HCT116 (cell line): ENCODE measurements around the gene SERTAD2. TPM values are rescaled to one million over a fixed set of nuclear protein-coding genes. Genes with fewer than 3 reads are reported as not detected.

ENCODE experiments used
- ATAC-seq: fragments of 200-7000 bp; cut with Tn5 transposase; 2 replicates; pipeline ENCODE4 v1.9.1; 2020; ENCODE audit warnings: mild to moderate bottlenecking, moderate library complexity
- BruUV-seq: library from RNA; stranded (reverse); fragments of 400-500 nt; replicated peaks from 2 replicates; lab custom pipeline; 2021; lab: Mats Ljungman, UMichigan
- CTCF ChIA-PET: fragments of 300-600 bp; sonication (Branson Sonifier 250); formaldehyde crosslinking; loops from one replicate; lab custom pipeline; 2021; ENCODE audit warnings: antibody characterized with exemption; lab: Charles Lee
- POLR2A ChIA-PET: fragments of 300-600, 350-600 bp; sonication (Branson Sonifier 250); formaldehyde crosslinking; loops from one replicate; lab custom pipeline; 2021; ENCODE audit warnings: antibody characterized with exemption; lab: Charles Lee
- RAD21 ChIA-PET, 2 experiments: fragments of 300-600 bp; sonication (Branson Sonifier 250); formaldehyde crosslinking; loops; one replicate each; lab custom pipeline; 2023; ENCODE audit warnings: low total read pairs in 2 of 2; ENCODE audit not compliant: uncharacterized antibody in 2 of 2, unreplicated experiment in 2 of 2, low non-redundant PET in 1 of 2; lab: Charles Lee
- DNase-seq: peaks from one replicate; pipeline ENCODE4 v3.0.0-alpha.2; 2010; ENCODE audit warnings: low read depth, low spot score
- H2AFZ ChIP-seq: fragments of 200-600 bp; shearing (Covaris generic), sonication (generic); 2 replicates; pipeline ENCODE4 v1.6.1; 2017; ENCODE audit warnings: low read depth, mixed run types, mixed read lengths, antibody characterized with exemption, low read length; ENCODE audit not compliant: poor library complexity, severe bottlenecking
- H3K27ac ChIP-seq: 2 replicates; pipeline ENCODE4 v1.5.1; 2012; ENCODE audit warnings: low read depth, low read length
- H3K27me3 ChIP-seq: fragments of 200-600 bp; sonication (generic); 2 replicates; pipeline ENCODE4 v1.6.1; 2016; ENCODE audit warnings: mixed run types, low read length, mixed read lengths; ENCODE audit not compliant: insufficient read depth
- H3K36me3 ChIP-seq, 2 experiments: fragments of 200-500 bp in 1 of 2; fragments of 200-600 bp in 1 of 2; sonication (Bioruptor generic) in 1 of 2; sonication (generic) in 1 of 2; 2 replicates each; pipeline versions ENCODE4 v1.5.1 to v1.6.1; 2014 to 2016; ENCODE audit warnings: low read length in 2 of 2, inconsistent platforms in 1 of 2, mixed read lengths in 1 of 2, mixed run types in 1 of 2; ENCODE audit not compliant: insufficient read depth in 2 of 2, control insufficient read depth in 1 of 2
- H3K4me1 ChIP-seq, 2 experiments: fragments of 200-600 bp in 1 of 2; sonication (generic) in 1 of 2; 2 replicates each; pipeline versions ENCODE4 v1.5.1 to v1.6.1; 2012 to 2017; ENCODE audit warnings: low read length in 2 of 2, inconsistent platforms in 1 of 2, mild to moderate bottlenecking in 1 of 2, mixed read lengths in 1 of 2, mixed run types in 1 of 2, moderate library complexity in 1 of 2; ENCODE audit not compliant: insufficient read depth in 2 of 2, control insufficient read depth in 1 of 2
- H3K4me2 ChIP-seq: fragments of 200-600 bp; sonication (generic); 2 replicates; pipeline ENCODE4 v1.6.1; 2017; ENCODE audit warnings: mixed run types, low read length, mixed read lengths
- H3K4me3 ChIP-seq, 2 experiments: fragments of 200-600 bp in 1 of 2; sonication (generic) in 1 of 2; replicated peaks in 1 of 2; 2 replicates each; pipeline ENCODE4 v1.5.1; 2011 to 2016; ENCODE audit warnings: low read length in 2 of 2, control low read depth in 1 of 2, low read depth in 1 of 2, mild to moderate bottlenecking in 1 of 2, mixed read lengths in 1 of 2, mixed run types in 1 of 2
- H3K79me2 ChIP-seq: fragments of 200-600 bp; sonication (generic); 2 replicates; pipeline ENCODE4 v1.6.1; 2017; ENCODE audit warnings: mild to moderate bottlenecking, mixed run types, low read length, moderate library complexity, mixed read lengths; ENCODE audit not compliant: insufficient read depth
- H3K9ac ChIP-seq: fragments of 200-600 bp; sonication (generic); 2 replicates; pipeline ENCODE4 v1.6.1; 2016; ENCODE audit warnings: low read length, mixed read lengths
- H3K9me2 ChIP-seq: fragments of 200-600 bp; sonication (generic), shearing (Covaris generic); 2 replicates; pipeline ENCODE4 v1.6.1; 2017; ENCODE audit warnings: mixed run types, mild to moderate bottlenecking, moderate library complexity; ENCODE audit not compliant: insufficient read depth
- H3K9me3 ChIP-seq, 2 experiments: fragments of 200-500 bp in 1 of 2; fragments of 200-600 bp in 1 of 2; sonication (Bioruptor generic) in 1 of 2; sonication (generic) in 1 of 2; 2 replicates each; pipeline ENCODE4 v1.6.1; 2014 to 2017; ENCODE audit warnings: low read length in 2 of 2, mixed read lengths in 2 of 2, inconsistent platforms in 1 of 2, low read depth in 1 of 2, mild to moderate bottlenecking in 1 of 2, mixed run types in 1 of 2, moderate library complexity in 1 of 2; ENCODE audit not compliant: control insufficient read depth in 1 of 2, insufficient read depth in 1 of 2
- H4K20me1 ChIP-seq: fragments of 200-600 bp; sonication (generic), shearing (Covaris generic); 2 replicates; pipeline ENCODE4 v1.6.1; 2017; ENCODE audit warnings: mixed run types, mild to moderate bottlenecking, moderate library complexity; ENCODE audit not compliant: insufficient read depth
- CEBPB ChIP-seq: IDR thresholded peaks from 2 replicates; pipeline ENCODE4 v1.6.1; 2012; ENCODE audit warnings: low read depth
- EGR1 ChIP-seq: IDR thresholded peaks from 2 replicates; pipeline ENCODE4 v1.6.1; 2012; ENCODE audit warnings: low read depth
- ELF1 ChIP-seq: IDR thresholded peaks from 2 replicates; pipeline ENCODE4 v1.6.1; 2012; ENCODE audit warnings: low read depth, borderline replicate concordance
- EZH2 ChIP-seq: fragments of 200-600 bp; sonication (generic); IDR thresholded peaks from 2 replicates; pipeline ENCODE4 v1.6.1; 2017; ENCODE audit warnings: antibody characterized with exemption, mixed run types
- EZH2phosphoT487 ChIP-seq: fragments of 200-600 bp; IDR thresholded peaks from 2 replicates; pipeline ENCODE4 v1.6.1; 2018; ENCODE audit warnings: antibody characterized with exemption, borderline replicate concordance
- FOSL1 ChIP-seq: IDR thresholded peaks from 2 replicates; pipeline ENCODE4 v1.6.1; 2012; ENCODE audit warnings: low read depth
- JUND ChIP-seq: IDR thresholded peaks from 2 replicates; pipeline ENCODE4 v1.6.1; 2012
- RAD21 ChIP-seq: IDR thresholded peaks from 2 replicates; pipeline ENCODE4 v1.6.1; 2012; ENCODE audit warnings: low read depth, mild to moderate bottlenecking
- SIN3A ChIP-seq: IDR thresholded peaks from 2 replicates; pipeline ENCODE4 v1.6.1; 2012; ENCODE audit warnings: low read depth
- SP1 ChIP-seq: IDR thresholded peaks from 2 replicates; pipeline ENCODE4 v1.6.1; 2012; ENCODE audit warnings: low read depth
- TCF7L2 ChIP-seq: IDR thresholded peaks from 2 replicates; pipeline ENCODE4 v1.7.0; 2011; ENCODE audit warnings: borderline replicate concordance, inconsistent platforms; ENCODE audit not compliant: insufficient read depth, insufficient read length; ENCODE audit errors: extremely low read depth
- intact Hi-C: fragments of 100-400 bp; cut with micrococcal nuclease; formaldehyde crosslinking; loops from 2 replicates; pipeline ENCODE4 v1.10.0; 2022
- total RNA-seq: library from RNA; stranded (reverse); gene quantifications from one replicate; pipeline ENCODE4 v1.2.1, GENCODE V29; 2021; ENCODE audit not compliant: unreplicated experiment
- TF ChIP-seq, protein P1 (sequence below), 3 experiments: fragments of 200-600 bp in 1 of 3; sonication (generic) in 1 of 3; IDR thresholded peaks in 2 of 3; conservative IDR thresholded peaks in 1 of 3; 2 replicates each; pipeline ENCODE4 v1.5.1; 2012 to 2017; ENCODE audit warnings: low read depth in 2 of 3, low read length in 2 of 3, antibody characterized with exemption in 1 of 3, borderline replicate concordance in 1 of 3, control low read depth in 1 of 3, mild to moderate bottlenecking in 1 of 3, mixed read lengths in 1 of 3, mixed run types in 1 of 3, moderate library complexity in 1 of 3; ENCODE audit not compliant: insufficient read depth in 1 of 3
- TF ChIP-seq, protein P2 (sequence below): IDR thresholded peaks from 2 replicates; pipeline ENCODE4 v1.6.1; 2012; ENCODE audit warnings: low read depth
- TF ChIP-seq, protein P3 (sequence below): IDR thresholded peaks from 2 replicates; pipeline ENCODE4 v1.6.1; 2012
- TF ChIP-seq, protein P4 (sequence below): IDR thresholded peaks from 2 replicates; pipeline ENCODE4 v1.6.1; 2011; ENCODE audit warnings: mild to moderate bottlenecking, low read length, moderate library complexity; ENCODE audit not compliant: insufficient replicate concordance; ENCODE audit errors: extremely low read depth

SERTAD2 gene
- total RNA-seq, 1 experiment from 2014 or later, result 80.1 TPM

DNA sequence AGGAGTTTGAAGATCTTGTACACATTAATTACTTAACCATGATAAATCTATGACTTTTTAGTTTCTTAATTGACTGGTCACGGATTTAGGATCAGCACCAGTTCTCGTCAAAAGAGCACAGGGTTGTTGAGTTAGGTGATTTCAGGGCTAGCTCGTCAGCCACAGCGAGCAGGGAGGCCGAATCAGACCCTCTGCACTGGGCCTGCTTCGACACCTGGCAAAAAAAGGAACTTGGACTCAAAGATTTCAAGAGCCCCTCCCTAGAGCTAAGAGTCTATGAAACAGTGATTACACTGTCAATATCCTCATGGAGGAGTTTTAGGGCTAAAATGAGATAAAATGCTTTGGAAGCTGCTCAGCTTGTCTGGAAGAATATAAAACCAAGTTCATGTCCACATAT is 4.6 kb upstream of the SERTAD2 start:
- Histone ChIP-seq H3K27ac (no peak overlapping the region), H4K20me1 (no peaks in the 10 kb centered on the region), H3K79me2 (peaks cover 28% of the 10 kb centered on the region), H3K9me2 (no peaks in the 10 kb centered on the region), H3K4me2 (no peak overlapping the region)
- BruUV-seq, result no TSS peak
- RAD21 ChIA-PET, result no interaction called here
- TF ChIP-seq, protein P1, sequence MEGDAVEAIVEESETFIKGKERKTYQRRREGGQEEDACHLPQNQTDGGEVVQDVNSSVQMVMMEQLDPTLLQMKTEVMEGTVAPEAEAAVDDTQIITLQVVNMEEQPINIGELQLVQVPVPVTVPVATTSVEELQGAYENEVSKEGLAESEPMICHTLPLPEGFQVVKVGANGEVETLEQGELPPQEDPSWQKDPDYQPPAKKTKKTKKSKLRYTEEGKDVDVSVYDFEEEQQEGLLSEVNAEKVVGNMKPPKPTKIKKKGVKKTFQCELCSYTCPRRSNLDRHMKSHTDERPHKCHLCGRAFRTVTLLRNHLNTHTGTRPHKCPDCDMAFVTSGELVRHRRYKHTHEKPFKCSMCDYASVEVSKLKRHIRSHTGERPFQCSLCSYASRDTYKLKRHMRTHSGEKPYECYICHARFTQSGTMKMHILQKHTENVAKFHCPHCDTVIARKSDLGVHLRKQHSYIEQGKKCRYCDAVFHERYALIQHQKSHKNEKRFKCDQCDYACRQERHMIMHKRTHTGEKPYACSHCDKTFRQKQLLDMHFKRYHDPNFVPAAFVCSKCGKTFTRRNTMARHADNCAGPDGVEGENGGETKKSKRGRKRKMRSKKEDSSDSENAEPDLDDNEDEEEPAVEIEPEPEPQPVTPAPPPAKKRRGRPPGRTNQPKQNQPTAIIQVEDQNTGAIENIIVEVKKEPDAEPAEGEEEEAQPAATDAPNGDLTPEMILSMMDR (IDR thresholded peaks at IDR 0.05 in 2 of 3, conservative IDR thresholded peaks at IDR 0.05 in 1 of 3; ENCODE audit: borderline replicate concordance in 1 of 3, insufficient read depth in 1 of 3, low read depth in 2 of 3, low read length in 2 of 3), result no peak
- TF ChIP-seq JUND (no peak), ELF1 (no peak), SP1 (no peak), EGR1 (no peak), EZH2 (no peak), CEBPB (no peak), TCF7L2 (no peak), EZH2phosphoT487 (no peak), FOSL1 (no peak), RAD21 (no peak), SIN3A (no peak)
- TF ChIP-seq, protein P2, sequence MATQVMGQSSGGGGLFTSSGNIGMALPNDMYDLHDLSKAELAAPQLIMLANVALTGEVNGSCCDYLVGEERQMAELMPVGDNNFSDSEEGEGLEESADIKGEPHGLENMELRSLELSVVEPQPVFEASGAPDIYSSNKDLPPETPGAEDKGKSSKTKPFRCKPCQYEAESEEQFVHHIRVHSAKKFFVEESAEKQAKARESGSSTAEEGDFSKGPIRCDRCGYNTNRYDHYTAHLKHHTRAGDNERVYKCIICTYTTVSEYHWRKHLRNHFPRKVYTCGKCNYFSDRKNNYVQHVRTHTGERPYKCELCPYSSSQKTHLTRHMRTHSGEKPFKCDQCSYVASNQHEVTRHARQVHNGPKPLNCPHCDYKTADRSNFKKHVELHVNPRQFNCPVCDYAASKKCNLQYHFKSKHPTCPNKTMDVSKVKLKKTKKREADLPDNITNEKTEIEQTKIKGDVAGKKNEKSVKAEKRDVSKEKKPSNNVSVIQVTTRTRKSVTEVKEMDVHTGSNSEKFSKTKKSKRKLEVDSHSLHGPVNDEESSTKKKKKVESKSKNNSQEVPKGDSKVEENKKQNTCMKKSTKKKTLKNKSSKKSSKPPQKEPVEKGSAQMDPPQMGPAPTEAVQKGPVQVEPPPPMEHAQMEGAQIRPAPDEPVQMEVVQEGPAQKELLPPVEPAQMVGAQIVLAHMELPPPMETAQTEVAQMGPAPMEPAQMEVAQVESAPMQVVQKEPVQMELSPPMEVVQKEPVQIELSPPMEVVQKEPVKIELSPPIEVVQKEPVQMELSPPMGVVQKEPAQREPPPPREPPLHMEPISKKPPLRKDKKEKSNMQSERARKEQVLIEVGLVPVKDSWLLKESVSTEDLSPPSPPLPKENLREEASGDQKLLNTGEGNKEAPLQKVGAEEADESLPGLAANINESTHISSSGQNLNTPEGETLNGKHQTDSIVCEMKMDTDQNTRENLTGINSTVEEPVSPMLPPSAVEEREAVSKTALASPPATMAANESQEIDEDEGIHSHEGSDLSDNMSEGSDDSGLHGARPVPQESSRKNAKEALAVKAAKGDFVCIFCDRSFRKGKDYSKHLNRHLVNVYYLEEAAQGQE, result no peak
- TF ChIP-seq, protein P3, sequence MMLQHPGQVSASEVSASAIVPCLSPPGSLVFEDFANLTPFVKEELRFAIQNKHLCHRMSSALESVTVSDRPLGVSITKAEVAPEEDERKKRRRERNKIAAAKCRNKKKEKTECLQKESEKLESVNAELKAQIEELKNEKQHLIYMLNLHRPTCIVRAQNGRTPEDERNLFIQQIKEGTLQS, result no peak
- TF ChIP-seq, protein P4, sequence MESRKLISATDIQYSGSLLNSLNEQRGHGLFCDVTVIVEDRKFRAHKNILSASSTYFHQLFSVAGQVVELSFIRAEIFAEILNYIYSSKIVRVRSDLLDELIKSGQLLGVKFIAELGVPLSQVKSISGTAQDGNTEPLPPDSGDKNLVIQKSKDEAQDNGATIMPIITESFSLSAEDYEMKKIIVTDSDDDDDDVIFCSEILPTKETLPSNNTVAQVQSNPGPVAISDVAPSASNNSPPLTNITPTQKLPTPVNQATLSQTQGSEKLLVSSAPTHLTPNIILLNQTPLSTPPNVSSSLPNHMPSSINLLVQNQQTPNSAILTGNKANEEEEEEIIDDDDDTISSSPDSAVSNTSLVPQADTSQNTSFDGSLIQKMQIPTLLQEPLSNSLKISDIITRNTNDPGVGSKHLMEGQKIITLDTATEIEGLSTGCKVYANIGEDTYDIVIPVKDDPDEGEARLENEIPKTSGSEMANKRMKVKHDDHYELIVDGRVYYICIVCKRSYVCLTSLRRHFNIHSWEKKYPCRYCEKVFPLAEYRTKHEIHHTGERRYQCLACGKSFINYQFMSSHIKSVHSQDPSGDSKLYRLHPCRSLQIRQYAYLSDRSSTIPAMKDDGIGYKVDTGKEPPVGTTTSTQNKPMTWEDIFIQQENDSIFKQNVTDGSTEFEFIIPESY, result no peak
- TF ChIP-seq, all 23 proteins: peak for 0
- intact Hi-C loops, result no loop called here
- H3K4me1 ChIP-seq, result peaks cover 15 to 25% of the 10 kb centered on the region in 2 experiments
- no peak overlapping the region for H3K4me3 ChIP-seq
- H3K9me3 ChIP-seq, result no peaks in the 10 kb centered on the region
- H2AFZ ChIP-seq, result no peak overlapping the region
- no peak for ATAC-seq
- POLR2A ChIA-PET, result interaction anchor here (1.0 kb wide), 1 partner anchor 9 kb away, joined by 3 read pairs; no protein-coding TSS in a partner anchor
- CTCF ChIA-PET, result interaction anchor here (1.3 kb wide), 1 partner anchor 91 kb away, joined by 3 read pairs; no protein-coding TSS in a partner anchor
- no peak overlapping the region for H3K9ac ChIP-seq
- no peak for DNase-seq
- no peaks in the 10 kb centered on the region for H3K36me3 ChIP-seq
- no peaks in the 10 kb centered on the region for H3K27me3 ChIP-seq
